ENCODE results near the gene CEP63. TPM values are rescaled to one million over a fixed set of nuclear protein-coding genes. Genes with fewer than 3 reads are reported as not detected.

Gene CEP63
- total RNA-seq, 2 experiments from 2014 or later: 13.2 to 15.1 TPM

DNA sequence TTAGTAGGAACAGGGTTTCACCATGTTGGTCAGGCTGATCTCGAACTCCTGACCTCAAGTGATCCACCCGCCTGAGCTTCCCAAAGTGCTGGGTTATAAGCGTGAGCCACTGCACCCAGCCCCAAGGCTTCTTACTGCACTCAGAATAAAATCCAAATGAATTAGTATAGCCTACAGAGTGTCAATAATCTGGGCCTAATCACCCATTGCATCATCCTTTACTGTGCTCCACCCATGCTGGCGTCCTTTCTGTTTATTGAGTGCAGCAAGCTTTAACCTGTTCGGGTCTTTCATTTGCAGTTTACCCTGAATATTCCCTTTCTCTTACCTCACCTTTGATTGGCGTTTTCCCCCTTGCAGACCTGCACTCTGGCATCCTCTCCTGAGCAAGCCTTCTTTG lies 77.7 kb downstream of the CEP63 start:
- Histone ChIP-seq H3K27me3 (ENCODE audit: control insufficient read depth in 1 of 2, insufficient read depth in 2 of 2, low read length in 2 of 2) (no peaks in the 10 kb centered on the region), H3K9me3 (ENCODE audit: control insufficient read depth in 1 of 2, insufficient read depth in 1 of 2, low read length in 2 of 2) (peaks cover 0 to 4% of the 10 kb centered on the region in 2 experiments), H3K27ac (ENCODE audit: low read depth in 1 of 2, low read length in 2 of 2) (no peak overlapping the region), H3K4me1 (ENCODE audit: insufficient read depth, low read length) (no peaks in the 10 kb centered on the region), H3K4me3 (ENCODE audit: low read length) (no peak overlapping the region), H3K36me3 (ENCODE audit: insufficient read depth, low read length) (peaks cover 20% of the 10 kb centered on the region)
- H3K27me3 Mint-ChIP-seq: no peaks in the 10 kb centered on the region
- H3K9me3 Mint-ChIP-seq: no peaks in the 10 kb centered on the region
- intact Hi-C loops (cut with DNase I, micrococcal nuclease): no loop called here
- H3K27ac Mint-ChIP-seq: no peak overlapping the region
- TF ChIP-seq, protein P1, sequence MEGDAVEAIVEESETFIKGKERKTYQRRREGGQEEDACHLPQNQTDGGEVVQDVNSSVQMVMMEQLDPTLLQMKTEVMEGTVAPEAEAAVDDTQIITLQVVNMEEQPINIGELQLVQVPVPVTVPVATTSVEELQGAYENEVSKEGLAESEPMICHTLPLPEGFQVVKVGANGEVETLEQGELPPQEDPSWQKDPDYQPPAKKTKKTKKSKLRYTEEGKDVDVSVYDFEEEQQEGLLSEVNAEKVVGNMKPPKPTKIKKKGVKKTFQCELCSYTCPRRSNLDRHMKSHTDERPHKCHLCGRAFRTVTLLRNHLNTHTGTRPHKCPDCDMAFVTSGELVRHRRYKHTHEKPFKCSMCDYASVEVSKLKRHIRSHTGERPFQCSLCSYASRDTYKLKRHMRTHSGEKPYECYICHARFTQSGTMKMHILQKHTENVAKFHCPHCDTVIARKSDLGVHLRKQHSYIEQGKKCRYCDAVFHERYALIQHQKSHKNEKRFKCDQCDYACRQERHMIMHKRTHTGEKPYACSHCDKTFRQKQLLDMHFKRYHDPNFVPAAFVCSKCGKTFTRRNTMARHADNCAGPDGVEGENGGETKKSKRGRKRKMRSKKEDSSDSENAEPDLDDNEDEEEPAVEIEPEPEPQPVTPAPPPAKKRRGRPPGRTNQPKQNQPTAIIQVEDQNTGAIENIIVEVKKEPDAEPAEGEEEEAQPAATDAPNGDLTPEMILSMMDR (IDR thresholded peaks at IDR 0.05): no peak
- ATAC-seq (ENCODE audit: poor library complexity) (no peak), DNase-seq (no peak)
- no peaks in the 10 kb centered on the region for H3K4me1 Mint-ChIP-seq (ENCODE audit: low read depth)
- peaks cover 50% of the 10 kb centered on the region for H3K36me3 Mint-ChIP-seq (ENCODE audit: low read depth)
- no peak overlapping the region for H3K4me3 Mint-ChIP-seq
- ChIA-PET CTCF (no interaction called here), POLR2A (no interaction called here)

DNA sequence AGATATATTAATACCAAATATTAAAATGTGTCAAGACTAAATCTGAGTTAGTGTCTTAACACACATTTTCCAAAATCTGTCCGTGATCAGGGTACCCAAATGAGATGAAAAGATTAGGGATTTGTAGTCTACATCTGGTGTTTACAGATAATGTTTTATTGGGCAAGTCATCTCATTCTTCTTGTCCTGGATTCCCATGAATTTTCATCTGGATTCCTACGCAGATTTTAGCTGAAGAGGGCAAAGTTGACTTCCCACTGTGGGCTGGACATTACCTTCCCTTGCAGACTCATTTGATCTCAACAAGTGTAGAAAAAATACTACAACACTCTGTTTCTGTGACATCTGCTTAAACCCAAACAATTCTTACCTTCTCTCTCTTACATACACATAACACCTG lies 79.1 kb downstream of the CEP63 start:
- CTCF ChIA-PET: no interaction called here
- Histone ChIP-seq H3K27me3 (ENCODE audit: control insufficient read depth in 1 of 2, insufficient read depth in 2 of 2, low read length in 2 of 2) (no peaks in the 10 kb centered on the region), H3K36me3 (ENCODE audit: insufficient read depth, low read length) (peaks cover 7% of the 10 kb centered on the region), H3K27ac (ENCODE audit: low read depth in 1 of 2, low read length in 2 of 2) (no peak overlapping the region), H3K4me1 (ENCODE audit: insufficient read depth, low read length) (no peaks in the 10 kb centered on the region), H3K9me3 (ENCODE audit: control insufficient read depth in 1 of 2, insufficient read depth in 1 of 2, low read length in 2 of 2) (peaks cover 6 to 12% of the 10 kb centered on the region in 2 experiments), H3K4me3 (ENCODE audit: low read length) (no peak overlapping the region)
- H3K27me3 Mint-ChIP-seq: no peaks in the 10 kb centered on the region
- intact Hi-C loops (cut with DNase I, micrococcal nuclease): no loop called here
- no peak overlapping the region for H3K4me3 Mint-ChIP-seq
- no peaks in the 10 kb centered on the region for H3K4me1 Mint-ChIP-seq (ENCODE audit: low read depth)
- DNase-seq (no peak), ATAC-seq (ENCODE audit: poor library complexity) (no peak)
- peaks cover 37% of the 10 kb centered on the region for H3K36me3 Mint-ChIP-seq (ENCODE audit: low read depth)
- TF ChIP-seq, protein P1 (IDR thresholded peaks at IDR 0.05): no peak
- POLR2A ChIA-PET: no interaction called here
- H3K27ac Mint-ChIP-seq: no peak overlapping the region
- H3K9me3 Mint-ChIP-seq: peaks cover 5% of the 10 kb centered on the region

DNA sequence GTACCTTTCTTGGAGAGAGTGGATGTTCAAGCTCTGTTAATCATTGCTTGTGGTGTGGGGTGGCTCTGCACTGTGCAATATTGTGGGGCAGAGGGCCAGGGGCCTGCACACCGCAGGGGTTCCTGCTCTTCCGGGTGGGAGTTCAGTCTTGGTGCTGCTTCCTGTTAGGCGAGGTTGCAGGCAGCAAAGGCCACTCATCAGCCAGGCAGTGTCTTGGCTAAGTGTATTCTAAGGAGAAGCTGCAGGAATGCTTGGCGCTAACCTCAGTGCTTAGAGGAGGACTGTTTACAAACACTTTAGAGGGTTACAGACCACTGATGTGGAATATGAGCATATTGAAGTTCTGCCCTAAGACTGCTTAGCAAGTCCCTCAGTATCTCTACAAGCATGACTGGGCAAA lies 81.7 kb downstream of the CEP63 start:
- peaks cover 12 to 22% of the 10 kb centered on the region in 2 experiments for H3K9me3 ChIP-seq (ENCODE audit: control insufficient read depth in 1 of 2, insufficient read depth in 1 of 2, low read length in 2 of 2)
- H3K4me1 ChIP-seq (ENCODE audit: insufficient read depth, low read length): no peaks in the 10 kb centered on the region
- H3K36me3 Mint-ChIP-seq (ENCODE audit: low read depth): peaks cover 20% of the 10 kb centered on the region
- no peaks in the 10 kb centered on the region for H3K4me1 Mint-ChIP-seq (ENCODE audit: low read depth)
- peaks cover under 1% of the 10 kb centered on the region for H3K36me3 ChIP-seq (ENCODE audit: insufficient read depth, low read length)
- intact Hi-C loops (cut with DNase I, micrococcal nuclease): no loop called here
- TF ChIP-seq, protein P1 (IDR thresholded peaks at IDR 0.05): no peak
- H3K4me3 ChIP-seq (ENCODE audit: low read length): no peak overlapping the region
- ChIA-PET CTCF (interaction anchor here (0.6 kb wide), 1 partner anchor 30 kb away, joined by 3 read pairs; no protein-coding TSS in a partner anchor), POLR2A (no interaction called here)
- no peak overlapping the region for H3K27ac ChIP-seq (ENCODE audit: low read depth in 1 of 2, low read length in 2 of 2)
- H3K27me3 ChIP-seq (ENCODE audit: control insufficient read depth in 1 of 2, insufficient read depth in 2 of 2, low read length in 2 of 2): no peaks in the 10 kb centered on the region
- peaks cover 13% of the 10 kb centered on the region for H3K9me3 Mint-ChIP-seq
- no peak overlapping the region for H3K4me3 Mint-ChIP-seq
- no peaks in the 10 kb centered on the region for H3K27me3 Mint-ChIP-seq
- ATAC-seq (ENCODE audit: poor library complexity): no peak
- H3K27ac Mint-ChIP-seq: no peak overlapping the region
- no peak for DNase-seq

All from CD4-positive, alpha-beta T cell (primary cell).